HT-29 (cell line): ENCODE results near the gene EPS8. TPM values are rescaled to one million over a fixed set of nuclear protein-coding genes. Genes with fewer than 3 reads are reported as not detected.

ENCODE experiments used
- DNase-seq: peaks from one replicate; pipeline ENCODE4 v3.0.0-alpha.2; 2015; ENCODE audit warnings: low spot score
- total RNA-seq: library from RNA; depleted of rRNA; stranded (reverse); fragments of >200 nt; shearing (Covaris generic); gene quantifications from 2 replicates; pipeline ENCODE4 v1.2.3, GENCODE V29; 2014

The EPS8 gene
- total RNA-seq, 1 experiment from 2014 or later: 169 TPM

DNA sequence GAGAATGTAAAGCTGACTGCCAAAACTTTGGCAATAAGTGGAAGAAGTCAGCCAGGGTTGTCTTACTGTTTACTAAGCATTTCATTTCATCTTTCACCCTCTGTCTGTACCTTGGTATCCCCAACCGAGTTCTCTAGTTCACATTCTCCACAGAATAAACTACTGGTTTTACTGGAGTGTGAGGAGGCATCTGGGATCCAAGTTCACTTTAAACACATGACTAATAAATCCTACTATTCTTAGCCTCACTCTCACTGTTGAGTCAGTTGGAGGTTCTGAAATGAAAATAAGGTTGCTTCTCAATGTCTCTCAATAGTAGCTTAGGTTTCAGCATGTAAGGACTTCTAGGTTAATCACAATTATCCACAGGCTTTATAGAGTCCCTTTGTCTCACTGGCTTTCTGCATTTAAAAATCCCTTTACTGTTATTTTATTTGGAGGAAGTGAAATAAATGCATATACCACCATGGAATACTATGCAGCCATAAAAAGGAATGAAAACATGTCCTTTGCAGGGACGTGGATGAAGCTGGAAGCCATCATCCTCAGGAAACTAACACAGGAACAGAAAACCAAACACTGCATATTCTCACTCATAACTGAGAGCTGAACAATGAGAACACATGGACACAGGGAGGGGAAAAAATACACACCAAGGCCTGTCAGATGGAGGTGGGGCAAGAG, 95.8 kb downstream of the EPS8 start:
- no peak for DNase-seq

DNA sequence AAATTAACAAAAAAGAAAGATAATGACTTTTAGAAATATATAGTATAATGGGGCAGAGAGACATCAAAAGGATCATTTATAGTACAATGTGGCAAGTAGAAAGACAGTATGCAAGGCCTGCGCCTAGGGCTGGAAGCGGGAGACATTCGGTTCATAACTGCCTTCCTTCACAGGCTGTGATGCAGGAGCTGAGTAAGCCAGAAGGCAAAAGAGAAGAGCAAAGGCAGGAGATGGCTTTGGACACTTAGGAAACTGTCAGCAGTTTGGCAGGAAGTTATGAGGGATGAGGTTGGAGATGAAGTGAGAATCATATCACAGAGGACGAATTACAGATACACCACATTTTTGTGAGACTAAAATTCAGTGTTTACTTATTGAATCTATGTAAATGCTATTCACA, 97.8 kb downstream of the EPS8 start:
- DNase-seq: peak; percentile 18

DNA sequence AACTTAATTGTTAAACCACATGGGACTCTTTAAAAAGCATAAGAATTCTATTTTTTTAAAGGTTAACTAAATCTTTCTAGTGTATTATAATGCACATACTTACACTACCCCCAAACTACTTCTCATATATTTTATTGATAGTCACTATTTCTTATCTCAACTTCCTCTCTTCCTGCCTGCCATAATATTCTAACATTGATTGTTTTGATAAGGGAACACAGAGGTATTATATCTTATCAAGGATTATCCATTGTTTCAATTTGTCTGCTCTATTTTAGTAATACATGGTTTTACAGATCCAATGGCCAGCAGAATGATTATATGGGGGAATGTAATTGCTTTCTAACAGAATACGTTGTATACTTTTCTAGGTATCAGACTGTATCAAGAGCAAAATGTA, 98.9 kb downstream of the EPS8 start:
- DNase-seq: no peak

DNA sequence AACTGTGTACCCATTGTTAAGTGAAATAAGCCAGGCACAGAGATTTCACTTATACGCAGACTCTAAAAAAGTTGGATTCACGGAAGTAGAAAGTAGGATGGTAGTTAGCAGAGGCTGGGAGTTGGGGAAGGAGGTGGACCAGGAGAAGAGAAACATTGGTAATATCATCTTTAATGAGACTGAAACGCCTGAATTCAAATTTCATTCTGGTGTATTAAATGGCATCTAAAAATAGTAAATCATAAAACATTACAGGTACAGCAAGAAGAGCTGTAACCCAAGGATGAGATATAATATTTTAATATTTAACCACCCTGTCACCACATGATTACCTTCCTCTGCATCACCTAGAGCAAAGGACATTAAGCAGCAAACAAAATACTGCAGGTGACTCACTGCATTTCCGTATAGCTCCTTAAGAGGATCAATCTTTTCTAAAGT, 99.4 kb downstream of the EPS8 start:
- DNase-seq: peak; percentile 66

DNA sequence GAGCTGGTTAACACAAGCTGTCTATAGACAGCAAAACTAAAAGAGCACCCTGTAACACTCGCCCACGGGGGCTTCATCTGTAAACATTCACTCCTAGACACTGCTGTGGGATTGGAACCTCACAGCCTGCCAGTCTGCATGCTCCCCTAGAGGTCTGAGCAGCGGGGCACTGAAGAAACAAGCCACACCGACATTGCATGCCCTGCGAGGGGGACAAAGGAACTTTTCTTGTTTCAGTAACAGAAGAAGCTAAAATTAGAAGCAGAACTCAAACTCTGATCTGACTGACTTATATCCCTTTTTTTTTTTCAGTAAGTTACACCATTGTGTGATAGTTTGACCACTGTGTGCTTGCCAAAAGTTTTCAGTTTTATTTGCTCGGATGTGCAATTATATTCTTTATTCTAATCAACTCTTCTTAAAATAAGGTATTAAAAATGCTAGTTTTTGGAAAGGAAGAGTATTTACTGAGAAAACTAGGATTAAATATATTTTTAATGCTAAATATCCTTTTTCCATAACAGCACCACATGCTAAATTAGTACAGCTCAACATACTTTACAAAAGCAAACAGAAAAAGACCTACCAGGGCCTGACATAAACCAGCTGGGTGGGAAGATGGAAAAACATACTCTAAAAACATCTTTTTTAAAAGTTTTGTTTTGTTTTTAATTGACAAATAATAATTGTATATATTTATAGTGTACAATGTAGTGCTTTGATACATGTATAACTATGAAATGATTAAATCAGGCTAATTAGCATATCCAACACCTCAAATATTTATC, 100.2 kb downstream of the EPS8 start:
- no peak for DNase-seq

DNA sequence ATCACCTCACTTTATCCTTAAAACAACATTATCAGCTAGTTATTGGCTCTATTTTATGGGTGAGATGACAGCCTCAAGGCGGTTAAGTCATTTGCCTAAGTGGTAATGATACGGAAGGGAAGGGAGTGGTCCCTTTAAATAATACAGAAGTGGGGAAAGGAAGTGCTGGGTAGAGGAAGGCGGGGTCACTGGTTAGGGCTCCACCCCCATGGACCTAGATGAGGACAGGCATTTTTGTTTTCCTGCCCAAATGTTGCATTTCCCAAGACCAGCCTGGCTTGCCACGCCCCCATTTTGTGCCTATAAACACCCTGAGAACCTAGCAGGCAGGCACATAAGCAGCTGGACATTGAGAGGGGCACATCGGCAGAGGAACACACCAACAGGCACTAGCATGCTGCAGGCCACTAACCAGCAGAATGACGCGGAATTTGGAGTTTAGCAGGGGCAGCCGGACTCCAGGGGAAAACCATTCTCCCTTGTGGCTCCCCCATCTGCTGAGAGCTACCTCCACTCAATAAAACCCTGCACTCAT, 100.9 kb downstream of the EPS8 start:
- peak; percentile 74 for DNase-seq

DNA sequence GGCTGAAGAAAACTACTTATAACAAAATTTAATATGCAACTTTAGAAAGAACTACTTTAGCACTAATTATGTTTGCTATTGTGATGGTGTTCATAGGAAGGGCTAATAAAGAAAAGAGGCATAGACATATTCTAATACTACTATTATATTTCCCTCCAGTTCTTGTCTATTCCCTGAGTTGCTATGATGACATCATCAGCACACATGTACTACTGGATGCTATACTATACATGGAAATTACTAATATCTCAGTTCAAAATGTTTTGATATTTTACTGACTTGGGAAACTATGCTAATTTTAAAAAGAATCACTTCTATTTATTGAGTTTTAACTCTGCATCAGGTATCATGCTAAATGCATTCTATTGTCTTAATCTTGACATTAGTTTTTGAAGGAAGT, 101.6 kb downstream of the EPS8 start:
- no peak for DNase-seq

DNA sequence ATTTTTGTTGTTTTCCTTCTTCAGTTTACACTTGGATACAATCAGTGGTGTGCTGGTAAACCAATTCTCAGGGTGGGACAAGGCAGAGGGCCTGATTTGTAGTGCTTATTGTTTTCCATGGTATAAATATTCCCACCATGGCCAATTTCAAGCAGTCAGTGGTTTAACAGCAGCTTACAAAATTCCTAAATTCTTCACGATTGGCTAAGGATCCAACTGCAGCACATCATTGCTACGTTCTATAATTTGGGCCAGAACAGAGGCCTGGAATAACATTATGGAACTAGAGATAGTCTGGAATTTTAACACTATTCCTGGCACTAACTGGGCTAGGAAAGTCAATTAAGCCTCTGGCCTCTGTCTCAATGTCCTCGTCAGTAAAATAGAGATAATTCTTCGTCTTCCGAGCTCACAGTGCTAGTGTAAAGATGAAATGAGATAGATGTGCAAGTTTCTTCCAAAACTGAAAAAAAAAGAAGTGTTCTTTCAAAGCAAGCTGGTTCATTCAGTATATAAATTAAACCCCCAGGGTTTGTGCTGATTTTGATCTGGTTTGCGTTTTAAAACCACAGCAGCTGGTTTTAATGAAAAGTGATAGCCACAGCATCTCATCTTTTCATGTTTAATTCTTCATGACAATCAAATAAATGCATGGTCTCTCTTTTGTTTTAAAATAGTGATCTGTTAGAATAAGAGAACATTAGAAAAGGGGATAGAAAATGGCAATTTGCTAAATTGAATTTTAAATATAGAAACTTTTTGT, 104.1 kb downstream of the EPS8 start:
- DNase-seq: no peak

DNA sequence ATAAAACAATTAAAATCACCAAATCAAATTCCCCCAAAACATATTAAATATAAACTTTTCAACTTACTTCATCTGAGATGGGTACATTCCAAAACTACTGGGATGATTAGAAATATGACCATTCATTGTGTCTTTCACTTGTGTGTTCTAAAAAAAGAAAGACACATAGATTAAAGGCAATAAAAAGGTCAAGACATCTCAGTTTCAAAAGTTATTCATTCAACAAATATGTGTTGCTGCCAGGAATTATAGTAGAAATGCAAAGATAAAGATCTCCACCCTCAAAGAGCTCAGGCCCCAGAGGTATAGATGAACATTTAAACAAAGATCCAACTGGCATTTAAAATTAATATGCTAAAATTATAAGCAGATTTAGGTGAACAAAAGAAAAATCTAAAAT, 106.4 kb downstream of the EPS8 start:
- peak; percentile 35 for DNase-seq

DNA sequence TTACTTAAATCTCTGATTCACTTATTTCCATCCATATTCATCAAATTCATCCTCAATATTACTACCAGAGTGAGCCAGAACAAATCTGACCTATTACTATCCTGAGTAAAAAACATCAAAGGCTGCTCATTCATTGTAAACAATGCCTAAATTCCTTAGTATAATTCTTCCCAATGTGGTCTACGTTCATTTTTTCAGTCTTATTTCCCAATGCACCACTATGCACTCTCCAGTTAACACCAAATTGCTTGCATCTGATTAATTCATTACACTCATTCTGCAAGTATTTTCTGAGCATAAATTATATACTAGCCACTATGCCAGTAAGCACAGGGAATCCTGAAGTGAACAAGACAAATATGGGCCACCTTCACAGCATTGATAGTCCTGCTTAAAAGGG, 110.0 kb downstream of the EPS8 start:
- DNase-seq: no peak

DNA sequence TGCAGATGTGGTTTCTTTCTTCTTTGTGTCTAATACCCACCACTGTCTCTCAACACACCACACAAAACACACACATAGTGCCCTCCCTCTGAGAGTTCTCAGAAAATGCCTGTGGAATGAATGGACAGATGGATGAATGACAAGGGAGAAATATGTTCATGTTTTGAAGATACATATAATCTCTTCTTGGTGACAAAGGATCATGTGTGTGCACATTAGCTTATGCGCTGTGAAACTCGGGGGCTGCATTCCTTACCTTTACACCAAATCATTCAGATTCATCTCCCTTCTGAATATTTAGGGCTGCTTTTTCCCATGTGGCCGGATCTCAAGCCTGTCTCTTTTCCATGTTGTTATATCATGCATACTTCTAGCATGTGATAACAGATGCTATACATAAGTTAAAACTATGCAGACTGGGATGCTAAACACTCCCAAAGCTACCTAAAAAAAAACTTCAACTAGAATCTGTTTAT, 111.4 kb downstream of the EPS8 start:
- no peak for DNase-seq

DNA sequence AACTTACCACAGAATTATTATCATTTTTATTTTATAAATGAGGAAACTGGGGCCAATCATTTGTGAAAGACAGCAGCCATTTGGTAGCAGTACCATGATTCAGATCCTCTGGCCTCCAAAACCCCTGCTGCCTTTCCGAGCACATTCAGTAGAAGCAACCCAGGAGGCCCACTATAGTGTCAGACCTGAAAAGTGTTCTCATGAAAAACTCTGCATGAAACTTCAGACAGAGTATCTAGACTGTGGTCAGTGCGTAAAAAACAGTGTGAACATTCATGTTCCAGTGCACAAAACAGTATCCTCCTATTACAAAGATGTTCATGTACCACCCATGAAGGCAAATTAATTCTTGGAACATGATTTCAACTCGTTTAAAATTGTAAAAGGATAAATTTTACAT, 112.0 kb downstream of the EPS8 start:
- DNase-seq: no peak

DNA sequence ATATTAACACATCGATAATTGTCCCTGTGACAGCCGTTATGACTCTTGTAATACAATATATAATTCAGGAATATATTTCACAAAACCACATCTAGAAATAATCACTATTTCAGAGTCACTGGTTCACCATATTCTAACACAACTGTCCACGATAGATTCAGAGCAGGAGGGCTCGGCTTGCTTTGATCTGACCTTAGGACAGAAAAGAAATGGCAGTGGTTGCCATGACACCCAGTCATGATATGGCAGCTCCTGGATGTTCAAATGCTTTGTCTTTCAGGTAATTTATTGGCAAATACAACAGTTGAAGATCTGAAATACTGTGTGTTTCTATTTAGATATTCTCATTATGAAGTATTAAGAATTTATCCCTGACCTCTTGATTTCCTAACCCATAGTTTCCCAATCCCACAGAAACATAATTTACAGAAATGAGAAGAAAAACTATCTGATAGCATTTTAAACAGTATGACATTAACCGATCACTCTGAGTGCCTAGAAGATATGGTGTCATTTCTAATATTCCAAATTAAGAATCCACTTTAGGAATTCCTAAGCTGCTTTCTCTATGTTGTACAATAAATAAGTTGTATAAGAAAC, 116.4 kb downstream of the EPS8 start:
- DNase-seq: no peak

DNA sequence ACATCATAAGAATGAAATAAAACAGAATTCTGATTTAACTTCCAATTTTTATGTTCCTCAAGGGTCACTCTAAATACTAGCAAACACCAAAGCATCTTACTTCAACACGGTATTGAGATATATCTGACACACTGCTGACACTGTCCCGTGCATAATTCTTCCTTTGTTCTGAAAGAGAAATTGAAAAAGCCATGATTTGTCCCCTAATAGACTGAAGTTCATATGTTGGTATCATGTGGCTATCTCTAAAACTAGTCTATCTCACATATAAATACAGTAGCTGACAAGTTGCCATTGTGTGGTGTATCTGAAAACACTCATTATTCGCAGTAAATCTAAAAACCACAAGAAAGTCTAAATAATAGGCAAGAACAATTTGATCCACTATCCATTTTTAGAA, 118.4 kb downstream of the EPS8 start:
- DNase-seq: no peak

DNA sequence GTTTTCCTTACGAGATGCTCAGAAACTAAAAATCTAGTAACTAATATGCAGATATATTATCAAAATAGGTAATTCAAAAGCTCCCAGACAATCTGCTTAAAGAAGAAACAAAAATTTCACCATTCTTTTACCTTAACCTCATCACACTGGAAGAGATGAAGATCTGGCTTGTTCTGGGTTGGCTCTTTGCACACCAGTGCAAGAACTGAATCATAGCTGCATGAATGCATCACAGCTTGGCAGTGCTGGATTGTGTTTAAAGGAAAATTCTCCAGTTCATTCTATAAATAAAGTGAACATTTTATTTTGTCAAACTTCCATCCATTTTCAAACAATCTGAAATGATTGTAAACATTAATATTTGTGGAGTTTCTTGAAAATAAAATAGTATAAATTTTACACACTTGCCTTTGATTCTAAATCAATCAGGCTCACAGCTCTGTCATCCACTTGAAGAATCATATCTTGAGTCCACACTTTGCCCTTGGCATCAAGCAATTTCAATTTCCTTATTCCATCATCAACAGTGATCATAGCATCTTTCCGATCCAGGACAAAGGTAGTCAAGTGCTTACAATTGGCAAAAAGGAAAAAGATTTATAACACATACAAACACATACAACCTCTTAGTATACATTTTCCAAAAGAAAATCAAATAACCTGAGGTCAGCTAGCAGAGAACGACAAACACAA, 119.8 kb downstream of the EPS8 start:
- DNase-seq: no peak

DNA sequence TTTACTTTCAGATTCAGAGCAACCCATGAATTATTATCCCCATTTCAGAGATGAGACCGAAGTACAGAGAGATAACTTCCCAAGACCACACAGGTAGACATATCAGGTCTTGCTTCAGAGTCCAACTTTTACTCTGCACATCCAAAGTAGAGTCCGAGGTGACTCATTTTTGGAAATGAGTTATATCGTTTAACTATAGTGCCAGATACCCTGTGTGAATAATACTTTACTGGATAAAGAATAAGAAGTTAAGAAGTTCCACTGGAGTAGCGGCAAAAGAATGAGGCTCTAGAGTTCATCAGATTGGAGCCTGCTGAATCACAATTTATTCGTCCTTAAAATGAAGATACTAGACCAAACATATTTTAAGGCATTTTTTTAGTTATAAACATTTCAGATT, 124.7 kb downstream of the EPS8 start:
- DNase-seq: no peak

DNA sequence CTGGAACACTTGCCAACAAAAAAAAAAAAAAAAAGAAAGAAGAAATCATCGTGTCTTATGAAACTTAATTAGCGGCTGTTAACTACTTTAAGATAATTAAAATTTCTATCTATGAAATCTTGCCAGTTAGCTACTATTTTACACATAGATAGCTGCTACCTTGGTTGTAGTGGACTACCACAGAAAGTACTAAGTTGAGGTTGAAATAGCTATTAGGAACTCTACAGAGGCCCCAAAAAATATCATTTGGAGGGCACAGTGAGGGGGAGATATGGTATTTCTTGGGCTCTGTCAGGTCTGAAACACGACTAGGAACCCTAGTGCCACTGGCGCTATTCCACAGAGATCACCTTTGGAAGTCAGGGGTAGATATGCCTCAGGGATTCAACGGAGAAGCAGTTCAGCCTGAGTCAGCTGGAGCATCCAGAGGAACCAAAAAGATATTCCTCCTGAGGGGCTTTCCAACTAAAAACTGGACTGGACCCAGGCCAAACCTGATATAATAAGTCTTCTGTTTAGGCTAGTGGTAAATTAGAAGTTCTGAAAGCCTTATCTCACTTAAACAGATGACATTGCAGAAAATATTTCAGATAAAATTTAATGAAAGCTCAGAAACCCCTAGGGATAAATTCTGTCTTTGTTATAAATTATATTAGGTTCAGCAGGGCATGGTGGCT, 126.1 kb downstream of the EPS8 start:
- no peak for DNase-seq

DNA sequence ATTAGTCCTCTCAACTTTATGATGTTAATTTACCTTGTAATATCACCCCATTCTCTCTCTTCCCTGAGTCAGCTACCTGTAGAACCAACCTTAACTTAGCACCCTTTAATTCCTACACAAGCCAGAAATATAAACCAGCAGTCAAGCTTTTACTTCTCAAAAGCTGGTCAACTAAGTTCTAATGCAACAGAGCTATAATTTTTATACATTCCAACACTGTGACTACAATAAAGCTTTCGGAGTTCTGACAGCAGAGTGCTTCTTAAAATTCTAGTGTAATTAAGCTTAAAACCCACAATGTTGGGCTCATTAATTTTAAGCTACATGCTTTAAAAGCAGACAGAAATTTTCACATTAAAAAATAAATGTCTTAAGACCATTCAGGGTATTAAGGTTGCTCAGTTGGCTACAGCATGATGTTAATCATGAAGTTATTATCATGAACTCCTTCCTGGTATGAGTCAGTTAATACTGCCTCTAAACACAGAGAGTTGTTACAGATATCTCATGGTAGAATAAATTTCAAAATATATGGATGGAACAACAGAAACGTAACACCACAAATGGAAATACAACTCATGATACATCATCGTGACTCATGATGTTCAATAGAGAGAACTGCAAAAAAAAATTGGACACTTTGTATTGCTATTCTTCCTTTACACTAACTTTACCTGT, 126.7 kb downstream of the EPS8 start:
- peak; percentile 60 for DNase-seq

DNA sequence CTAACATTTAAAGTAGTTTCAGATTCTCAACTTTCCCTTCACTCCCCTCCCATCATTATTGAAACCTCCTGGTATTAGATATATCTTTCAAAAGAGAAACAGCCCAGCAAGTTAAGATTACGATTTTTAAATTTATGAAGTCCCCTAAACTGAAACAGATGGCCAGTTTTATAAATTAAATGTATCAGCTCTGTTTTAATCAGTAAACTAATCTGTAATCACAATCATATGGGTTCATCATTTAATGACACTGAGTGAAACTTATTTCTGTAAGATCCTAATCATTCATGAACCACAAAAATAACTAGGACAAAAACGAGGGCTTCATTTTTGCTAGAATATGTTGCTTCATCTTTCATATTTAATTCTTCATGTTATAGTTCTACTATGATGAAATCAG, 137.8 kb downstream of the EPS8 start:
- no peak for DNase-seq
